B cell (primary cell): Measurements from ENCODE around the gene PRR9. TPM values are rescaled to one million over a fixed set of nuclear protein-coding genes. Genes with fewer than 3 reads are reported as not detected.
"Not testable (repeated sequence)": the region's sequence is repeated elsewhere in the genome, so short reads cannot be mapped to it uniquely, and the experiment has no call there.

Experiments
- ATAC-seq: fragments of 200-7000 bp; cut with Tn5 transposase; one replicate; pipeline ENCODE4 v1.10.0; 2021; ENCODE audit warnings: low read depth, mild to moderate bottlenecking, moderate number of reproducible peaks, moderate library complexity
- CTCF ChIA-PET: fragments of 350-600 bp; sonication (Branson Sonifier 250); formaldehyde crosslinking; loops from one replicate; lab custom pipeline; 2021; ENCODE audit warnings: antibody characterized with exemption, inconsistent platforms; lab: Charles Lee
- POLR2A ChIA-PET: fragments of 350-600 bp; sonication (Branson Sonifier 250); formaldehyde crosslinking; loops from one replicate; lab custom pipeline; 2021; ENCODE audit warnings: antibody characterized with exemption; lab: Charles Lee
- DNase-seq: peaks from one replicate; pipeline ENCODE4 v3.0.0; 2013
- H2AFZ ChIP-seq: 2 replicates; pipeline ENCODE4 v1.6.1; 2012; ENCODE audit warnings: mild to moderate bottlenecking, low read depth, low read length; ENCODE audit not compliant: insufficient read depth, poor library complexity, severe bottlenecking
- H3K27ac ChIP-seq, 2 donors: 1 replicate in 1 of 2; 2 replicates in 1 of 2; pipeline ENCODE4 v1.5.1; 2012 to 2013; ENCODE audit warnings: low read length in 2 of 2, mild to moderate bottlenecking in 2 of 2, moderate library complexity in 1 of 2
- H3K27me3 ChIP-seq, 4 experiments: fragments of 200-600 bp in 1 of 4; sonication (generic) in 1 of 4; replicated peaks in 1 of 4; 1 replicate in 2 of 4; 2 replicates in 2 of 4; pipeline versions ENCODE4 v1.6.1 to v1.7.0; 2013 to 2016; ENCODE audit warnings: low read length in 3 of 4, mild to moderate bottlenecking in 2 of 4, mixed read lengths in 1 of 4, moderate library complexity in 1 of 4; ENCODE audit not compliant: insufficient read depth in 4 of 4, control insufficient read depth in 3 of 4; ENCODE audit errors: control extremely low read depth in 1 of 4
- H3K36me3 ChIP-seq, 2 experiments: replicated peaks in 1 of 2; 1 replicate in 1 of 2; 2 replicates in 1 of 2; pipeline versions ENCODE4 v1.6.1 to v1.7.1; 2013; ENCODE audit warnings: low read length in 1 of 2; ENCODE audit not compliant: insufficient read depth in 2 of 2, control insufficient read depth in 1 of 2; ENCODE audit errors: control extremely low read depth in 1 of 2, extremely low read depth in 1 of 2
- H3K4me1 ChIP-seq, 2 donors: fragments of 200-600 bp in 1 of 2; sonication (generic) in 1 of 2; 1 replicate in 1 of 2; 2 replicates in 1 of 2; pipeline versions ENCODE4 v1.5.1 to v1.6.1; 2013 to 2017; ENCODE audit warnings: low read length in 2 of 2; ENCODE audit not compliant: control insufficient read depth in 2 of 2, insufficient read depth in 2 of 2
- H3K4me2 ChIP-seq: replicated peaks from 2 replicates; pipeline ENCODE3; 2012; ENCODE audit warnings: mild to moderate bottlenecking, low read depth, low read length; ENCODE audit not compliant: poor library complexity, severe bottlenecking
- H3K4me3 ChIP-seq, 5 experiments: fragments of 200-600 bp in 1 of 5; sonication (generic) in 1 of 5; 1 replicate in 3 of 5; 2 replicates in 2 of 5; pipeline versions ENCODE4 v1.5.1 to v1.7.0; 2011 to 2016; ENCODE audit warnings: low read length in 4 of 5, mild to moderate bottlenecking in 4 of 5, low read depth in 2 of 5, control low read depth in 1 of 5, moderate library complexity in 1 of 5; ENCODE audit not compliant: insufficient read depth in 1 of 5; ENCODE audit errors: control extremely low read depth in 1 of 5, extremely low read depth in 1 of 5
- H3K79me2 ChIP-seq: fragments of 200-600 bp; sonication (generic); one replicate; pipeline ENCODE4 v1.6.0; 2016; ENCODE audit warnings: low read length; ENCODE audit not compliant: control insufficient read depth, insufficient read depth
- H3K9ac ChIP-seq: fragments of 200-600 bp; sonication (generic); 2 replicates; pipeline ENCODE4 v1.6.1; 2017; ENCODE audit warnings: mild to moderate bottlenecking, low read length, moderate library complexity
- H3K9me3 ChIP-seq, 3 donors: one replicate each; pipeline versions ENCODE4 v1.6.1 to v1.7.1; 2013; ENCODE audit warnings: low read length in 2 of 3; ENCODE audit not compliant: control insufficient read depth in 2 of 3, insufficient read depth in 1 of 3; ENCODE audit errors: control extremely low read depth in 1 of 3
- H4K20me1 ChIP-seq: 2 replicates; pipeline ENCODE4 v1.6.0; 2012; ENCODE audit warnings: mild to moderate bottlenecking, low read length; ENCODE audit not compliant: insufficient read depth, control insufficient read depth, poor library complexity, severe bottlenecking
- H3K27ac Mint-ChIP-seq: one replicate; pipeline ENCODE4 v1.8.0; 2021; ENCODE audit warnings: mixed read lengths
- H3K27me3 Mint-ChIP-seq: one replicate; pipeline ENCODE4 v1.8.0; 2021; ENCODE audit warnings: mixed read lengths
- H3K4me1 Mint-ChIP-seq: one replicate; pipeline ENCODE4 v1.8.0; 2021; ENCODE audit warnings: mixed read lengths
- H3K4me3 Mint-ChIP-seq: one replicate; pipeline ENCODE4 v1.8.0; 2021; ENCODE audit warnings: mixed read lengths
- H3K9me3 Mint-ChIP-seq: one replicate; pipeline ENCODE4 v1.8.0; 2022; ENCODE audit warnings: mixed read lengths; ENCODE audit not compliant: insufficient read depth
- CTCF ChIP-seq: fragments of 200-600 bp; IDR thresholded peaks from one replicate; pipeline ENCODE4 v1.8.0; 2022; ENCODE audit warnings: antibody characterized with exemption, mild to moderate bottlenecking
- EZH2 ChIP-seq: IDR thresholded peaks from 2 replicates; pipeline ENCODE4 v1.6.1; 2012; ENCODE audit warnings: borderline replicate concordance, low read depth, mild to moderate bottlenecking, moderate library complexity, low read length; ENCODE audit not compliant: insufficient read depth, poor library complexity, severe bottlenecking
- WGBS: methylation state at CpG from one replicate; pipeline ENCODE4 v1.1.5; 2013; ENCODE audit warnings: missing lambda C conversion rate; ENCODE audit not compliant: insufficient coverage; 5-methylcytosine and 5-hydroxymethylcytosine counted together
- intact Hi-C: fragments of 100-400 bp; cut with micrococcal nuclease; formaldehyde crosslinking; loops from one replicate; pipeline ENCODE4 v1.10.0; 2022
- polyA plus RNA-seq: library from polyadenylated mRNA; depleted of rRNA; stranded (reverse); fragments of >200 nt; gene quantifications from 2 replicates; pipeline ENCODE4 v1.2.3, GENCODE V29; 2012
- total RNA-seq, 2 donors: library from RNA; stranded (reverse); fragments of 120-200 nt in 1 of 2; gene quantifications; 1 replicate in 1 of 2; 2 replicates in 1 of 2; pipeline versions ENCODE4 v1.2.3 to v1.2.4, GENCODE V29; 2013 to 2022

The PRR9 gene
- total and polyA plus RNA-seq, 2 donors (not counting 1 experiment from before 2014, with no cell fraction given), result not detected

GRCh38 chr1:153228491-153228890 lies 11.1 kb downstream of the PRR9 start:
- H3K4me1 Mint-ChIP-seq, result no peaks in the 10 kb centered on the region
- Histone ChIP-seq H3K4me3 (no peak overlapping the region), H3K79me2 (no peaks in the 10 kb centered on the region), H3K36me3 (no peaks in the 10 kb centered on the region), H3K27ac (no peak overlapping the region), H2AFZ (no peak overlapping the region), H4K20me1 (no peaks in the 10 kb centered on the region), H3K9ac (no peak overlapping the region), H3K4me1 (no peaks in the 10 kb centered on the region), H3K9me3 (no peaks in the 10 kb centered on the region), H3K4me2 (no peak overlapping the region), H3K27me3 (peaks cover 0 to 8% (median 2%) of the 10 kb centered on the region in 4 experiments)
- no peak overlapping the region for H3K4me3 Mint-ChIP-seq
- DNase-seq (no peak), ATAC-seq (no peak)
- TF ChIP-seq CTCF (no peak), EZH2 (no peak)
- CTCF ChIA-PET, result interaction anchor here (0.9 to 3.6 kb wide), 3 partner anchors 8 to 34 kb away, joined by 3 to 15 read pairs (median 9); no protein-coding TSS in a partner anchor
- H3K9me3 Mint-ChIP-seq, result no peaks in the 10 kb centered on the region
- no CpG with 5 or more reads among the region's 1 CpG for WGBS
- intact Hi-C loops, result no loop called here
- POLR2A ChIA-PET, result no interaction called here
- H3K27me3 Mint-ChIP-seq, result peaks cover 25% of the 10 kb centered on the region
- H3K27ac Mint-ChIP-seq, result no peak overlapping the region

GRCh38 chr1:153229076-153229829 lies 11.9 kb downstream of the PRR9 start:
- intact Hi-C loops, H3K27me3 ChIP-seq, H3K27ac ChIP-seq, H4K20me1 ChIP-seq, H3K36me3 ChIP-seq, ATAC-seq, H3K4me3 Mint-ChIP-seq, H3K27ac Mint-ChIP-seq, H3K4me1 Mint-ChIP-seq, H3K9me3 Mint-ChIP-seq, POLR2A ChIA-PET, H3K4me2 ChIP-seq, H3K79me2 ChIP-seq, H3K4me3 ChIP-seq, H3K4me1 ChIP-seq, H3K9ac ChIP-seq, H3K9me3 ChIP-seq, H2AFZ ChIP-seq: not testable (repeated sequence)
- TF ChIP-seq CTCF, result peak; percentile 64
- CTCF ChIA-PET, result interaction anchor here (0.9 to 3.6 kb wide), 4 partner anchors 8 to 33 kb away, joined by 3 to 15 read pairs (median 6); no protein-coding TSS in a partner anchor
- peak; percentile 17 for DNase-seq
- peaks cover 19% of the 10 kb centered on the region for H3K27me3 Mint-ChIP-seq
- 14% methylated on average over 2 of the region's 12 CpGs for WGBS
